ENCODE results near the gene GRID1. TPM values are rescaled to one million over a fixed set of nuclear protein-coding genes. Genes with fewer than 3 reads are reported as not detected.
A peak's percentile ranks its signal among the peaks of the same experiment; 100 is the strongest.
"Not testable (repeated sequence)": the region's sequence is repeated elsewhere in the genome, so short reads cannot be mapped to it uniquely, and the experiment has no call there.

The GRID1 gene
- total RNA-seq, 1 donor from 2014 or later: under 0.01 TPM

GRCh38 chr10:85936161-85936560, 430.4 kb downstream of the GRID1 start:
- Histone ChIP-seq H3K36me3 (ENCODE audit: control insufficient read depth, insufficient read depth, low read length) (no peaks in the 10 kb centered on the region), H3K4me3 (ENCODE audit: low read depth, low read length) (no peak overlapping the region), H3K27me3 (ENCODE audit: control insufficient read depth, insufficient read depth, low read length) (no peaks in the 10 kb centered on the region)
- DNase-seq (ENCODE audit: low read depth) (no peak), FAIRE-seq (no peak)
- no peak for TF ChIP-seq CTCF (IDR thresholded peaks at IDR 0.05; ENCODE audit: insufficient read depth, low read length, severe bottlenecking)

DNA sequence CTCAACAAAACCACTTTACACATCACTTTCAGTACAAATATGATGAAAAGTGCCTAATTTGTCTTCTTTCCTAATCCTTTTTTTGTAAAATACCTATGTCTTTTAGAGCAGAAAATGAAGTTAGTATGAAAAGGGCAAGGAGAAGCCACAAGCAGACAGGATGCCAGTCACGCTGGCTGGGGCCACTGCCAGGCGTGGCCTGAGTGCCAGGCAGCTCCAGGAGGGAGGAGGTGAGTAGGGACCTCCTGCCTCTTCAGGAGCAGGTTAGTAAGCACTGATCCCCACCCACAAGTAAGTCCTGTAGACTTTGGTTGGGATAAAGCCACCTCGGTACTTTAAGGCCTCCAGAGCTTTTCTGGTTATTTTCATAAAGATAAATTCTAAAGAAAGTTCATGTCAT, 432.0 kb downstream of the GRID1 start:
- DNase-seq (ENCODE audit: low read depth) (no peak), FAIRE-seq (no peak)
- Histone ChIP-seq H3K4me3 (ENCODE audit: low read depth, low read length) (no peak overlapping the region), H3K27me3 (ENCODE audit: control insufficient read depth, insufficient read depth, low read length) (no peaks in the 10 kb centered on the region), H3K36me3 (ENCODE audit: control insufficient read depth, insufficient read depth, low read length) (no peaks in the 10 kb centered on the region)
- TF ChIP-seq CTCF (IDR thresholded peaks at IDR 0.05; ENCODE audit: insufficient read depth, low read length, severe bottlenecking): no peak

- not testable (repeated sequence) for H3K36me3 ChIP-seq (ENCODE audit: control insufficient read depth, insufficient read depth, low read length); DNase-seq (ENCODE audit: low read depth); FAIRE-seq; H3K4me3 ChIP-seq (ENCODE audit: low read depth, low read length); H3K27me3 ChIP-seq (ENCODE audit: control insufficient read depth, insufficient read depth, low read length)
These were observed 436.6 kb downstream of the GRID1 start for GRCh38 chr10:85929993-85930392.

GRCh38 chr10:85927952-85928665, 438.5 kb downstream of the GRID1 start:
- Histone ChIP-seq H3K36me3 (ENCODE audit: control insufficient read depth, insufficient read depth, low read length) (no peaks in the 10 kb centered on the region), H3K4me3 (ENCODE audit: low read depth, low read length) (no peak overlapping the region), H3K27me3 (ENCODE audit: control insufficient read depth, insufficient read depth, low read length) (no peaks in the 10 kb centered on the region)
- DNase-seq (ENCODE audit: low read depth) (peak; percentile 84), FAIRE-seq (no peak)
- no peak for TF ChIP-seq CTCF (IDR thresholded peaks at IDR 0.05; ENCODE audit: insufficient read depth, low read length, severe bottlenecking)

DNA sequence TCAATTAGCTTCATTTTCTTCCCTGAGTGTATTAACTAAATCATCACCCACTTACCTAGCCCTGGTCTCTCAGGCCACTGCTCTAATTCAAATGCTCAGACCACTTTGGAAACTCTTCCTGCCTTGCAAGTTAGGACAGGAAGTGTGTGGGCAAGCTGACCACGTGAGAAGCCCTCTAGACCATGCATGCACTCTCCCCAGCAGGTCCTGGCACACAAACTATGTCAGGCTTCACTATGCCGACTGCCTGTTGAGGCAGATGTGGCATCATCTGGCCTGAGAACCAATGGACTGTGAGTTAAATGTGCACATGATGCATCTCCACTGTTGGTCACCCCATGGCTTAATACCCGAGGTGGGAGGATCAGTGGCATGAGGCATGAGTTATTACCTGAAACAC, 439.6 kb downstream of the GRID1 start:
- DNase-seq (ENCODE audit: low read depth) (peak; percentile 83), FAIRE-seq (no peak)
- no peak overlapping the region for H3K4me3 ChIP-seq (ENCODE audit: low read depth, low read length)
- TF ChIP-seq CTCF (IDR thresholded peaks at IDR 0.05; ENCODE audit: insufficient read depth, low read length, severe bottlenecking): no peak
- H3K36me3 ChIP-seq (ENCODE audit: control insufficient read depth, insufficient read depth, low read length): no peaks in the 10 kb centered on the region
- H3K27me3 ChIP-seq (ENCODE audit: control insufficient read depth, insufficient read depth, low read length): no peaks in the 10 kb centered on the region

DNA sequence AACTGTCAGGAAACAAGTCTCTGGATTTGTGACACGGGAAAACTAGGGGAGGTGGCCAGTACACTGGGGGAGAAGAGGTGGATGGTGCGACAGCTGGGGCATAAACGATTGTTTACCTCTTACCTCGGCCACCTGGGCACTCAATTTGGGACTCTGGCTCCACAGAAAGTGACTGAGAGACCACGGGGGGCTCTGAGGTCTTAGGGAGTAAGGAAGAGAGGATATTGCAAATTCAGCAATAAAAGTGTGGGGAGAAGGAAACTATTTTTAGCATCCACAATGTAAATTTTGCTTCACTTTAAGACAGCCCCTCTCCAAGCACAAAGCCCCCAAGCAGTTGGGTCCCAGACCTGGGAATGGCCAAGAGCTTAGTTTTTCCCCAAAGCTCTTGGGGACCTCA, 440.5 kb downstream of the GRID1 start:
- H3K4me3 ChIP-seq (ENCODE audit: low read depth, low read length): no peak overlapping the region
- H3K36me3 ChIP-seq (ENCODE audit: control insufficient read depth, insufficient read depth, low read length): no peaks in the 10 kb centered on the region
- no peak for TF ChIP-seq CTCF (IDR thresholded peaks at IDR 0.05; ENCODE audit: insufficient read depth, low read length, severe bottlenecking)
- DNase-seq (ENCODE audit: low read depth): no peak
- H3K27me3 ChIP-seq (ENCODE audit: control insufficient read depth, insufficient read depth, low read length): no peaks in the 10 kb centered on the region
- FAIRE-seq: no peak

Measured in bronchial epithelial cell (primary cell).